GM12874 (cell line): Measurements from ENCODE around the gene PIGV.

Experiments
- CTCF ChIP-seq: IDR thresholded peaks from 2 replicates; pipeline ENCODE4 v1.5.1; 2011; ENCODE audit warnings: low read depth, mild to moderate bottlenecking, control low read depth, low read length, moderate library complexity; ENCODE audit not compliant: insufficient read depth

Gene PIGV

GRCh38 chr1:26831059-26831458, 43.3 kb downstream of the PIGV start:
- no peak for TF ChIP-seq CTCF

GRCh38 chr1:26831546-26832248, 43.9 kb downstream of the PIGV start:
- no peak for TF ChIP-seq CTCF

- no peak for TF ChIP-seq CTCF
Measured at GRCh38 chr1:26832249-26832960, 44.7 kb downstream of the PIGV start.

GRCh38 chr1:26833432-26834405, 46.0 kb downstream of the PIGV start:
- peak; percentile 39; the same call in 1 of the 2 replicates for TF ChIP-seq CTCF

- peak; percentile 20; the same call in 1 of the 2 replicates for TF ChIP-seq CTCF
Measured at GRCh38 chr1:26838474-26839338, 51.0 kb downstream of the PIGV start.

- no peak for TF ChIP-seq CTCF
Measured at GRCh38 chr1:26839339-26839722, 51.6 kb downstream of the PIGV start.
